ENCODE measurements around the gene STK35. TPM values are rescaled to one million over a fixed set of nuclear protein-coding genes. Genes with fewer than 3 reads are reported as not detected.

The STK35 gene
- total and polyA plus RNA-seq, 7 experiments from 2014 or later: 5.3 to 19.0 (median 16.8) TPM

DNA sequence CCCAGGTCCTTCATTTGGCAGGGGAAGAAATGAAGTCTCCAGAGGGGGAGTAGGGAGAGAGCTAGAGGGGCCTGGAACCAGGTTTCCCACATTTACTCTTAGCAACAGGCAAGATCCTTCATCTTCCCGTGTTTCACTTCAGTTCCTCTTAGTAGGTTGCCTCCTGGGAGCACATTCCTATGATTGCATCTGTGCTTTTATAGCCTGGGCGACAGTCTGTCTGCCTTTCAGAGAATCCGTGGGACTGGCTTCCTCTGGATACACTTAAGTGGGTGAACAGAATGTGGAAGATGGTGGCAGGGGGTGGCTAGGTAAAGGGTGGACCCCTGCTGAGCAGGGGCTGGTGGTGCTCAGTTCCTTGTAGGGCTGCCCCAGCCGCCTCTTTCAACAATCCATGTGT, 33.4 kb downstream of the STK35 start:
- H3K4me1 ChIP-seq (ENCODE audit: control insufficient read depth in 2 of 2, insufficient read depth in 2 of 2, low read length in 2 of 2): no peaks in the 10 kb centered on the region
- H3K36me3 Mint-ChIP-seq: peaks cover 0 to 14% (median 0%) of the 10 kb centered on the region in 5 donors
- H3K9me3 Mint-ChIP-seq: no peaks in the 10 kb centered on the region
- H3K4me1 Mint-ChIP-seq: peaks cover 11 to 55% (median 46%) of the 10 kb centered on the region in 7 donors
- no peaks in the 10 kb centered on the region for H3K9me3 ChIP-seq (ENCODE audit: control insufficient read depth in 2 of 3, low read length in 3 of 3)
- no peak for ATAC-seq
- intact Hi-C loops (cut with micrococcal nuclease): no loop called here
- H3K27ac ChIP-seq (ENCODE audit: low read depth, low read length): no peak overlapping the region
- H3K27me3 ChIP-seq (ENCODE audit: control insufficient read depth in 2 of 2, insufficient read depth in 2 of 2, low read length in 2 of 2): no peaks in the 10 kb centered on the region
- POLR2A ChIA-PET: no interaction called here
- DNase-seq: no peak
- H3K4me3 ChIP-seq (ENCODE audit: low read length): no peak overlapping the region
- no peak overlapping the region for H3K4me3 Mint-ChIP-seq
- peaks cover 0 to 3% (median 0%) of the 10 kb centered on the region in 3 experiments for H3K36me3 ChIP-seq (ENCODE audit: control insufficient read depth in 2 of 3, insufficient read depth in 3 of 3, low read length in 3 of 3)
- H3K27ac Mint-ChIP-seq: peak overlapping the region in 1 of 9 donors; percentile 46
- CTCF ChIA-PET: no interaction called here
- H3K27me3 Mint-ChIP-seq: no peaks in the 10 kb centered on the region

- Histone ChIP-seq H3K4me1 (ENCODE audit: control insufficient read depth in 2 of 2, insufficient read depth in 2 of 2, low read length in 2 of 2) (no peaks in the 10 kb centered on the region), H3K27ac (ENCODE audit: low read depth, low read length) (no peak overlapping the region), H3K27me3 (ENCODE audit: control insufficient read depth in 2 of 2, insufficient read depth in 2 of 2, low read length in 2 of 2) (no peaks in the 10 kb centered on the region), H3K36me3 (ENCODE audit: control insufficient read depth in 2 of 3, insufficient read depth in 3 of 3, low read length in 3 of 3) (peaks cover 0 to 4% (median 0%) of the 10 kb centered on the region in 3 experiments), H3K9me3 (ENCODE audit: control insufficient read depth in 2 of 3, low read length in 3 of 3) (no peaks in the 10 kb centered on the region), H3K4me3 (ENCODE audit: low read length) (no peak overlapping the region)
- Mint-ChIP-seq H3K9me3 (no peaks in the 10 kb centered on the region), H3K27me3 (no peaks in the 10 kb centered on the region), H3K4me1 (peaks cover 11 to 43% (median 38%) of the 10 kb centered on the region in 7 donors), H3K36me3 (peaks cover 0 to 12% (median 0%) of the 10 kb centered on the region in 5 donors), H3K4me3 (no peak overlapping the region), H3K27ac (peak overlapping the region in 1 of 9 donors; percentile 41)
- ATAC-seq: no peak
- no peak for DNase-seq
- intact Hi-C loops (cut with micrococcal nuclease): no loop called here
- CTCF ChIA-PET: no interaction called here
- POLR2A ChIA-PET: no interaction called here
Observed at GRCh38 chr20:2136275-2136674, 34.6 kb downstream of the STK35 start.

- no peak for ATAC-seq
- Mint-ChIP-seq H3K4me1 (peaks cover 7 to 33% (median 30%) of the 10 kb centered on the region in 7 donors), H3K36me3 (peaks cover 0 to 8% (median 0%) of the 10 kb centered on the region in 5 donors), H3K27me3 (no peaks in the 10 kb centered on the region), H3K4me3 (no peak overlapping the region), H3K27ac (no peak overlapping the region), H3K9me3 (no peaks in the 10 kb centered on the region)
- no peaks in the 10 kb centered on the region for H3K9me3 ChIP-seq (ENCODE audit: control insufficient read depth in 2 of 3, low read length in 3 of 3)
- DNase-seq: no peak
- H3K27me3 ChIP-seq (ENCODE audit: control insufficient read depth in 2 of 2, insufficient read depth in 2 of 2, low read length in 2 of 2): no peaks in the 10 kb centered on the region
- intact Hi-C loops (cut with micrococcal nuclease): no loop called here
- ChIA-PET POLR2A (no interaction called here), CTCF (no interaction called here)
- no peaks in the 10 kb centered on the region for H3K4me1 ChIP-seq (ENCODE audit: control insufficient read depth in 2 of 2, insufficient read depth in 2 of 2, low read length in 2 of 2)
- no peak overlapping the region for H3K27ac ChIP-seq (ENCODE audit: low read depth, low read length)
- no peak overlapping the region for H3K4me3 ChIP-seq (ENCODE audit: low read length)
- H3K36me3 ChIP-seq (ENCODE audit: control insufficient read depth in 2 of 3, insufficient read depth in 3 of 3, low read length in 3 of 3): peaks cover 0 to 4% (median 0%) of the 10 kb centered on the region in 3 experiments
Observed at GRCh38 chr20:2137552-2138201, 36.0 kb downstream of the STK35 start.

- H3K9me3 ChIP-seq (ENCODE audit: control insufficient read depth in 2 of 3, low read length in 3 of 3): no peaks in the 10 kb centered on the region
- H3K36me3 Mint-ChIP-seq: peaks cover 0 to 11% (median 0%) of the 10 kb centered on the region in 5 donors
- CTCF ChIA-PET: no interaction called here
- ATAC-seq (no peak), DNase-seq (no peak)
- H3K27me3 Mint-ChIP-seq: no peaks in the 10 kb centered on the region
- POLR2A ChIA-PET: no interaction called here
- H3K4me3 Mint-ChIP-seq: no peak overlapping the region
- no peak overlapping the region for H3K4me3 ChIP-seq (ENCODE audit: low read length)
- intact Hi-C loops (cut with micrococcal nuclease): no loop called here
- no peaks in the 10 kb centered on the region for H3K27me3 ChIP-seq (ENCODE audit: control insufficient read depth in 2 of 2, insufficient read depth in 2 of 2, low read length in 2 of 2)
- H3K27ac Mint-ChIP-seq: no peak overlapping the region
- H3K4me1 ChIP-seq (ENCODE audit: control insufficient read depth in 2 of 2, insufficient read depth in 2 of 2, low read length in 2 of 2): no peaks in the 10 kb centered on the region
- H3K36me3 ChIP-seq (ENCODE audit: control insufficient read depth in 2 of 3, insufficient read depth in 3 of 3, low read length in 3 of 3): peaks cover 0 to 4% (median 0%) of the 10 kb centered on the region in 3 experiments
- H3K9me3 Mint-ChIP-seq: no peaks in the 10 kb centered on the region
- H3K27ac ChIP-seq (ENCODE audit: low read depth, low read length): no peak overlapping the region
- H3K4me1 Mint-ChIP-seq: peaks cover 7 to 26% (median 23%) of the 10 kb centered on the region in 7 donors
Observed at GRCh38 chr20:2138396-2138795, 36.8 kb downstream of the STK35 start.

GRCh38 chr20:2139250-2139649, 37.6 kb downstream of the STK35 start:
- ChIA-PET POLR2A (no interaction called here), CTCF (no interaction called here)
- Mint-ChIP-seq H3K4me3 (no peak overlapping the region), H3K27me3 (no peaks in the 10 kb centered on the region), H3K36me3 (peaks cover 0 to 18% (median 0%) of the 10 kb centered on the region in 5 donors), H3K27ac (peak overlapping the region in 1 of 9 donors; percentile 42), H3K9me3 (no peaks in the 10 kb centered on the region), H3K4me1 (peaks cover 7 to 26% (median 20%) of the 10 kb centered on the region in 7 donors)
- no peaks in the 10 kb centered on the region for H3K27me3 ChIP-seq (ENCODE audit: control insufficient read depth in 2 of 2, insufficient read depth in 2 of 2, low read length in 2 of 2)
- no peaks in the 10 kb centered on the region for H3K4me1 ChIP-seq (ENCODE audit: control insufficient read depth in 2 of 2, insufficient read depth in 2 of 2, low read length in 2 of 2)
- intact Hi-C loops (cut with micrococcal nuclease): no loop called here
- H3K9me3 ChIP-seq (ENCODE audit: control insufficient read depth in 2 of 3, low read length in 3 of 3): no peaks in the 10 kb centered on the region
- H3K27ac ChIP-seq (ENCODE audit: low read depth, low read length): no peak overlapping the region
- peaks cover 0 to 12% (median 0%) of the 10 kb centered on the region in 3 experiments for H3K36me3 ChIP-seq (ENCODE audit: control insufficient read depth in 2 of 3, insufficient read depth in 3 of 3, low read length in 3 of 3)
- ATAC-seq (no peak), DNase-seq (no peak)
- no peak overlapping the region for H3K4me3 ChIP-seq (ENCODE audit: low read length)

GRCh38 chr20:2139736-2140135, 38.1 kb downstream of the STK35 start:
- H3K4me3 ChIP-seq (ENCODE audit: low read length): no peak overlapping the region
- Mint-ChIP-seq H3K27ac (no peak overlapping the region), H3K9me3 (no peaks in the 10 kb centered on the region), H3K4me1 (peaks cover 7 to 26% (median 19%) of the 10 kb centered on the region in 7 donors), H3K4me3 (no peak overlapping the region), H3K36me3 (peaks cover 0 to 21% (median 0%) of the 10 kb centered on the region in 5 donors), H3K27me3 (no peaks in the 10 kb centered on the region)
- ATAC-seq (no peak), DNase-seq (no peak)
- POLR2A ChIA-PET: no interaction called here
- CTCF ChIA-PET: no interaction called here
- intact Hi-C loops (cut with micrococcal nuclease): no loop called here
- H3K4me1 ChIP-seq (ENCODE audit: control insufficient read depth in 2 of 2, insufficient read depth in 2 of 2, low read length in 2 of 2): no peaks in the 10 kb centered on the region
- no peak overlapping the region for H3K27ac ChIP-seq (ENCODE audit: low read depth, low read length)
- no peaks in the 10 kb centered on the region for H3K27me3 ChIP-seq (ENCODE audit: control insufficient read depth in 2 of 2, insufficient read depth in 2 of 2, low read length in 2 of 2)
- H3K9me3 ChIP-seq (ENCODE audit: control insufficient read depth in 2 of 3, low read length in 3 of 3): no peaks in the 10 kb centered on the region
- H3K36me3 ChIP-seq (ENCODE audit: control insufficient read depth in 2 of 3, insufficient read depth in 3 of 3, low read length in 3 of 3): peaks cover 0 to 17% (median 0%) of the 10 kb centered on the region in 3 experiments

DNA sequence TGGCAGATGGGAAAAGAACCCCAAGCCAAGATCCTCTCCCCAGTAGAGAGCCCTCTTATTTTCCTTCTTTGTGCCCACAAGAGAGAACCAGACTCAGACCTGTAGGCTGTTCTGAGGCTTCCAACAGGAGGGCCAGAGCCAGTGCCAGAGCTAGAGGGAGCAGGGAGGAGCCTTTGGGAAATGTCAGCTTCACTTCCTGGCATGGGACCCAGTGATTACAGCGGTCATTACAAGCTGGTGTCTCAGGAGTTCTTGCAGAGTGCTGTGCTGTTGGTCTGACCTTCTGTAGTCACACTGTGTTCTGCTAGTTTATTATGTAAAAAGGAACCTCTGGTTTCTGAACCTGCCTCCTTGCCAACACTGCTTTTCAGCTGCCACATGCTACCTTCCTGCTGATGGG, 38.9 kb downstream of the STK35 start:
- Histone ChIP-seq H3K27ac (ENCODE audit: low read depth, low read length) (no peak overlapping the region), H3K4me1 (ENCODE audit: control insufficient read depth in 2 of 2, insufficient read depth in 2 of 2, low read length in 2 of 2) (no peaks in the 10 kb centered on the region), H3K4me3 (ENCODE audit: low read length) (no peak overlapping the region), H3K9me3 (ENCODE audit: control insufficient read depth in 2 of 3, low read length in 3 of 3) (no peaks in the 10 kb centered on the region), H3K36me3 (ENCODE audit: control insufficient read depth in 2 of 3, insufficient read depth in 3 of 3, low read length in 3 of 3) (peaks cover 0 to 25% (median 3%) of the 10 kb centered on the region in 3 experiments), H3K27me3 (ENCODE audit: control insufficient read depth in 2 of 2, insufficient read depth in 2 of 2, low read length in 2 of 2) (no peaks in the 10 kb centered on the region)
- Mint-ChIP-seq H3K9me3 (peaks cover 0 to 2% (median 0%) of the 10 kb centered on the region in 11 donors), H3K4me1 (peaks cover 7 to 26% (median 17%) of the 10 kb centered on the region in 7 donors), H3K36me3 (peaks cover 0 to 29% (median 3%) of the 10 kb centered on the region in 5 donors), H3K4me3 (no peak overlapping the region), H3K27ac (no peak overlapping the region), H3K27me3 (no peaks in the 10 kb centered on the region)
- ChIA-PET CTCF (no interaction called here), POLR2A (interaction anchor here (0.5 kb wide), 1 partner anchor 86 kb away, joined by 3 read pairs; no protein-coding TSS in a partner anchor)
- intact Hi-C loops (cut with micrococcal nuclease): no loop called here
- ATAC-seq (no peak), DNase-seq (no peak)
